ENCODE measurements around the gene SNCA. TPM values are rescaled to one million over a fixed set of nuclear protein-coding genes. Genes with fewer than 3 reads are reported as not detected.

The SNCA gene
- total and polyA plus RNA-seq, 2 of the 8 experiments (the other 6 are each of a cell fraction or from before 2014, with no cell fraction given): 8.5 to 16.8 TPM

- Histone ChIP-seq H2AK5ac (ENCODE audit: low read depth, low read length) (no peak overlapping the region), H3K36me3 (ENCODE audit: control insufficient read depth in 2 of 4, insufficient read depth in 4 of 4, low read length in 3 of 4) (no peaks in the 10 kb centered on the region), H3K18ac (ENCODE audit: extremely low read depth, low read length) (no peak overlapping the region), H3K27ac (ENCODE audit: low read depth, low read length) (no peak overlapping the region), H3K14ac (ENCODE audit: insufficient read length) (no peak overlapping the region), H2BK15ac (ENCODE audit: low read length) (no peak overlapping the region), H2BK120ac (replicated peaks; ENCODE audit: low read depth, low read length) (no peak overlapping the region), H4K5ac (ENCODE audit: insufficient read length, low read depth, low read length) (no peak overlapping the region), H3K9me3 (ENCODE audit: insufficient read depth in 2 of 2, low read depth in 1 of 2, low read length in 1 of 2) (no peaks in the 10 kb centered on the region), H4K91ac (replicated peaks; ENCODE audit: insufficient read length, low read length) (no peak overlapping the region), H3K56ac (replicated peaks; ENCODE audit: insufficient read length, low read depth, low read length) (no peak overlapping the region), H2AFZ (ENCODE audit: low read length) (no peak overlapping the region), H3K79me2 (ENCODE audit: control insufficient read depth in 1 of 2, insufficient read depth in 2 of 2, low read length in 2 of 2) (no peaks in the 10 kb centered on the region), H2BK5ac (ENCODE audit: low read depth, low read length) (no peak overlapping the region), H3K23me2 (ENCODE audit: low read depth, low read length) (no peaks in the 10 kb centered on the region), H3K4me2 (ENCODE audit: insufficient read depth in 1 of 2, low read depth in 2 of 2, low read length in 2 of 2) (no peak overlapping the region), H4K20me1 (replicated peaks in 1 of 2; ENCODE audit: control insufficient read depth in 1 of 2, insufficient read depth in 2 of 2, low read length in 2 of 2) (no peaks in the 10 kb centered on the region), H3K4ac (replicated peaks; ENCODE audit: insufficient read length, low read depth, low read length) (no peak overlapping the region), H2BK20ac (ENCODE audit: low read length) (no peak overlapping the region), H3K27me3 (replicated peaks in 1 of 4; ENCODE audit: control insufficient read depth in 3 of 4, extremely low read depth in 1 of 4, insufficient read depth in 3 of 4, low read length in 3 of 4) (no peaks in the 10 kb centered on the region), H3K4me1 (replicated peaks in 1 of 4; ENCODE audit: control insufficient read depth in 3 of 4, insufficient read depth in 4 of 4, low read length in 3 of 4) (peaks cover 0 to 5% (median 4%) of the 10 kb centered on the region in 4 experiments; a peak in 3 of 7 replicates), H4K8ac (ENCODE audit: extremely low read depth, insufficient read depth, low read length) (no peak overlapping the region), H3K4me3 (ENCODE audit: extremely low read depth in 1 of 4, insufficient read depth in 2 of 4, low read depth in 3 of 4, low read length in 4 of 4) (no peak overlapping the region), H3K23ac (ENCODE audit: insufficient read length) (no peak overlapping the region), H2BK12ac (ENCODE audit: low read depth, low read length) (no peak overlapping the region), H3K9ac (replicated peaks in 1 of 4; ENCODE audit: extremely low read depth in 1 of 4, low read depth in 3 of 4, low read length in 3 of 4) (no peak overlapping the region), H3K79me1 (ENCODE audit: low read depth, low read length) (no peaks in the 10 kb centered on the region; the same call in 1 of the 2 replicates)
- ChIA-PET POLR2A (ENCODE audit: partially characterized antibody) (no interaction called here), CTCF (ENCODE audit: partially characterized antibody) (interaction anchor here (1.4 kb wide), 1 partner anchor 10 kb away, joined by 3 read pairs; no protein-coding TSS in a partner anchor)
- WGBS, 2 experiments (ENCODE audit: extremely low coverage in 1 of 2, insufficient coverage in 1 of 2, insufficient read length in 1 of 2, insufficient replicate concordance in 2 of 2, low coverage in 1 of 2, low lambda C conversion rate in 2 of 2, missing lambda C conversion rate in 1 of 2): 93% methylated on average over 5 of the region's 5 CpGs; no CpG with 5 or more reads in 1 of the 2 experiments
- FAIRE-seq (no peak), DNase-seq (ENCODE audit: low read depth in 1 of 2, low spot score in 2 of 2) (no peak)
- TF ChIP-seq, protein P1, sequence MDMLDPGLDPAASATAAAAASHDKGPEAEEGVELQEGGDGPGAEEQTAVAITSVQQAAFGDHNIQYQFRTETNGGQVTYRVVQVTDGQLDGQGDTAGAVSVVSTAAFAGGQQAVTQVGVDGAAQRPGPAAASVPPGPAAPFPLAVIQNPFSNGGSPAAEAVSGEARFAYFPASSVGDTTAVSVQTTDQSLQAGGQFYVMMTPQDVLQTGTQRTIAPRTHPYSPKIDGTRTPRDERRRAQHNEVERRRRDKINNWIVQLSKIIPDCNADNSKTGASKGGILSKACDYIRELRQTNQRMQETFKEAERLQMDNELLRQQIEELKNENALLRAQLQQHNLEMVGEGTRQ (IDR thresholded peaks at IDR 0.05; ENCODE audit: low read length): no peak
- TF ChIP-seq KDM5A (IDR thresholded peaks at IDR 0.05; ENCODE audit: low read length) (no peak), SIRT6 (IDR thresholded peaks at IDR 0.05; ENCODE audit: low read length) (no peak), HDAC2 (IDR thresholded peaks at IDR 0.05; ENCODE audit: borderline replicate concordance in 1 of 2, low read depth in 2 of 2, low read length in 2 of 2) (no peak), HDAC6 (IDR thresholded peaks at IDR 0.05; ENCODE audit: low read depth, low read length) (no peak), SIX5 (IDR thresholded peaks at IDR 0.05; ENCODE audit: low read depth, low read length) (no peak), FOSL1 (IDR thresholded peaks at IDR 0.05; ENCODE audit: insufficient read depth, low read depth, low read length) (no peak), SP4 (IDR thresholded peaks at IDR 0.05; ENCODE audit: low read length) (no peak)
- TF ChIP-seq, protein P2, sequence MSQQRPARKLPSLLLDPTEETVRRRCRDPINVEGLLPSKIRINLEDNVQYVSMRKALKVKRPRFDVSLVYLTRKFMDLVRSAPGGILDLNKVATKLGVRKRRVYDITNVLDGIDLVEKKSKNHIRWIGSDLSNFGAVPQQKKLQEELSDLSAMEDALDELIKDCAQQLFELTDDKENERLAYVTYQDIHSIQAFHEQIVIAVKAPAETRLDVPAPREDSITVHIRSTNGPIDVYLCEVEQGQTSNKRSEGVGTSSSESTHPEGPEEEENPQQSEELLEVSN (IDR thresholded peaks at IDR 0.05): no peak
- TF ChIP-seq, protein P3, sequence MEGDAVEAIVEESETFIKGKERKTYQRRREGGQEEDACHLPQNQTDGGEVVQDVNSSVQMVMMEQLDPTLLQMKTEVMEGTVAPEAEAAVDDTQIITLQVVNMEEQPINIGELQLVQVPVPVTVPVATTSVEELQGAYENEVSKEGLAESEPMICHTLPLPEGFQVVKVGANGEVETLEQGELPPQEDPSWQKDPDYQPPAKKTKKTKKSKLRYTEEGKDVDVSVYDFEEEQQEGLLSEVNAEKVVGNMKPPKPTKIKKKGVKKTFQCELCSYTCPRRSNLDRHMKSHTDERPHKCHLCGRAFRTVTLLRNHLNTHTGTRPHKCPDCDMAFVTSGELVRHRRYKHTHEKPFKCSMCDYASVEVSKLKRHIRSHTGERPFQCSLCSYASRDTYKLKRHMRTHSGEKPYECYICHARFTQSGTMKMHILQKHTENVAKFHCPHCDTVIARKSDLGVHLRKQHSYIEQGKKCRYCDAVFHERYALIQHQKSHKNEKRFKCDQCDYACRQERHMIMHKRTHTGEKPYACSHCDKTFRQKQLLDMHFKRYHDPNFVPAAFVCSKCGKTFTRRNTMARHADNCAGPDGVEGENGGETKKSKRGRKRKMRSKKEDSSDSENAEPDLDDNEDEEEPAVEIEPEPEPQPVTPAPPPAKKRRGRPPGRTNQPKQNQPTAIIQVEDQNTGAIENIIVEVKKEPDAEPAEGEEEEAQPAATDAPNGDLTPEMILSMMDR (IDR thresholded peaks at IDR 0.05; ENCODE audit: control extremely low read depth in 1 of 3, insufficient read depth in 1 of 3, low read depth in 1 of 3, low read length in 3 of 3): no peak
Measured at GRCh38 chr4:89707467-89707866, 129.5 kb downstream of the SNCA start.
